B cell (primary cell): ENCODE data around the gene DNAH2.
A peak's percentile ranks its signal among the peaks of the same experiment; 100 is the strongest.

Experiments
- CTCF ChIP-seq: fragments of 200-600 bp; IDR thresholded peaks from one replicate; pipeline ENCODE4 v1.8.0; 2022; ENCODE audit warnings: antibody characterized with exemption, mild to moderate bottlenecking
- EZH2 ChIP-seq: IDR thresholded peaks from 2 replicates; pipeline ENCODE4 v1.6.1; 2012; ENCODE audit warnings: borderline replicate concordance, low read depth, mild to moderate bottlenecking, moderate library complexity, low read length; ENCODE audit not compliant: insufficient read depth, poor library complexity, severe bottlenecking

DNA sequence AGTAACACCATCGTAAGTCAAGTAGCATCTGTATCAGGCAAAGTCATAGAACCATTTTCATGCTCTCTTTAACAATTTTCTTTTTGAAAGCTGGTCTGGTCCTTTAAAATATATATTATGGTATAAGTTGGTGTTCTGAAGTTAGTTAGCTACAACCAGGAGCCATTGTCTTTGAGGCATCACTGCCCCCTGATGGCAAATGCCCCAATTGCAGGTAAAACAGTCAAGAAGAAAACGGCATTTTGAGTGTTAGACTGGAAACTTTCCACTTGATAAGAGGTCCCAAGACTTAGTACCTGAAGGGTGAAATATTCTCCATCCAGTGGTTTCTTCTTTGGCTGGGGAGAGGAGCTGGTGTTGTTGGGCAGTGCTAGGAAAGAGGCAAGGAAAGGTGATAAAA is 44.3 kb upstream of the DNAH2 start:
- TF ChIP-seq CTCF: peak; percentile 44
- no peak for TF ChIP-seq EZH2
